OCI-LY1 (cell line): ENCODE measurements around the gene OR1B1.
"Not testable (repeated sequence)": the region's sequence is repeated elsewhere in the genome, so short reads cannot be mapped to it uniquely, and the experiment has no call there.

Source experiments
- H2AFZ ChIP-seq: fragments of 200-600 bp; sonication (generic), shearing (Covaris generic); 2 replicates; pipeline ENCODE4 v1.6.0; 2014; ENCODE audit warnings: antibody characterized with exemption, mild to moderate bottlenecking, low read length
- H3F3A ChIP-seq: fragments of 200-600 bp; sonication (generic), shearing (Covaris generic); 2 replicates; pipeline ENCODE4 v1.6.0; 2014; ENCODE audit warnings: mild to moderate bottlenecking, antibody characterized with exemption, low read length, moderate library complexity; ENCODE audit not compliant: insufficient read depth
- H3K27ac ChIP-seq: fragments of 200-600 bp; sonication (generic); 2 replicates; pipeline ENCODE4 v1.5.1; 2014; ENCODE audit warnings: low read length, mixed run types, mild to moderate bottlenecking, low read depth; ENCODE audit not compliant: poor library complexity, severe bottlenecking
- H3K27me3 ChIP-seq: fragments of 200-600 bp; sonication (generic); 2 replicates; pipeline ENCODE4 v1.6.0; 2014; ENCODE audit warnings: antibody characterized with exemption, mild to moderate bottlenecking, low read length, moderate library complexity; ENCODE audit not compliant: insufficient read depth
- H3K36me3 ChIP-seq: fragments of 200-600 bp; sonication (generic); 2 replicates; pipeline ENCODE4 v1.6.1; 2014; ENCODE audit warnings: mild to moderate bottlenecking, antibody characterized with exemption, low read length, moderate library complexity, mixed read lengths; ENCODE audit not compliant: insufficient read depth
- H3K4me1 ChIP-seq: fragments of 200-600 bp; sonication (generic); 2 replicates; pipeline ENCODE4 v1.5.1; 2014; ENCODE audit warnings: mild to moderate bottlenecking, low read length, moderate library complexity; ENCODE audit not compliant: insufficient read depth, severe bottlenecking
- H3K4me2 ChIP-seq: fragments of 200-600 bp; sonication (generic), shearing (Covaris generic); 2 replicates; pipeline ENCODE4 v1.6.1; 2014; ENCODE audit warnings: low read length
- H3K4me3 ChIP-seq: fragments of 200-600 bp; sonication (generic); 2 replicates; pipeline ENCODE4 v1.5.1; 2014; ENCODE audit warnings: low read length, low read depth, mild to moderate bottlenecking, mixed read lengths; ENCODE audit not compliant: poor library complexity, severe bottlenecking
- H3K79me2 ChIP-seq: fragments of 200-600 bp; shearing (Covaris generic); 2 replicates; pipeline ENCODE4 v1.6.1; 2016; ENCODE audit warnings: mixed run types, low read length, mixed read lengths; ENCODE audit not compliant: insufficient read depth
- H3K9ac ChIP-seq: fragments of 200-600 bp; sonication (generic), shearing (Covaris generic); 2 replicates; pipeline ENCODE4 v1.6.1; 2014; ENCODE audit warnings: mild to moderate bottlenecking, low read length, mixed read lengths
- H3K9me2 ChIP-seq: fragments of 200-600 bp; sonication (generic), shearing (Covaris generic); 2 replicates; pipeline ENCODE4 v1.6.1; 2014; ENCODE audit warnings: low read depth, mild to moderate bottlenecking, low read length, mixed read lengths
- H3K9me3 ChIP-seq: fragments of 200-600 bp; shearing (Covaris generic); 2 replicates; pipeline ENCODE4 v1.6.1; 2014; ENCODE audit warnings: low read length, mixed read lengths
- H4K20me1 ChIP-seq: fragments of 200-600 bp; sonication (generic), shearing (Covaris generic); 2 replicates; pipeline ENCODE4 v1.6.0; 2016; ENCODE audit warnings: mild to moderate bottlenecking, low read length; ENCODE audit not compliant: insufficient read depth
- EZH2 ChIP-seq: fragments of 200-600 bp; sonication (generic), shearing (Covaris generic); IDR thresholded peaks from 2 replicates; pipeline ENCODE4 v1.8.0; 2017; ENCODE audit warnings: borderline replicate concordance, mixed run types, mild to moderate bottlenecking, antibody characterized with exemption, low read length, moderate library complexity, mixed read lengths
- TF ChIP-seq, protein P1 (sequence below): fragments of 200-600 bp; sonication (generic), shearing (Covaris generic); IDR thresholded peaks from 2 replicates; pipeline ENCODE4 v1.5.1; 2017; ENCODE audit warnings: mild to moderate bottlenecking, antibody characterized with exemption, low read length, moderate library complexity, mixed read lengths

Gene OR1B1

DNA sequence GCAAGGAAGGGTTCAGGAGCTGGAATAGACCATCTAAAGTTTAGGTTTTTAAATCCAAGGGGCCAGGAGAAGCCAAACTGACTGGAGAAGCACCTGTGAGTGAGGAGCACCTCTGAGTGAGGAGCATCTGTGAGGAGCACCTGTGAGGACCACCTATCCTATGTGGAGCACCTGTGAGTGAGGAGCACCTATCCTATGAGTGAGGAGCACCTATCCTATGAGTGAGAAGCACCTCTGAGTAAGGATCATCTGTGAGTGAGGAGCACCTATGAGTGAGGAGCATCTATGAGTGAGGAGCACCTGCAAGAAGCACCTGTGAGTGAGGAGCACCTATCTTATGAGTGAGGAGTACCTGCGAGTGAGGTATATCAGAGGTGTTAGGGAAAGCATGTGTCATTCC lies 50.8 kb downstream of the OR1B1 start:
- no peak overlapping the region for H3K4me2 ChIP-seq
- TF ChIP-seq EZH2: no peak
- TF ChIP-seq, protein P1, sequence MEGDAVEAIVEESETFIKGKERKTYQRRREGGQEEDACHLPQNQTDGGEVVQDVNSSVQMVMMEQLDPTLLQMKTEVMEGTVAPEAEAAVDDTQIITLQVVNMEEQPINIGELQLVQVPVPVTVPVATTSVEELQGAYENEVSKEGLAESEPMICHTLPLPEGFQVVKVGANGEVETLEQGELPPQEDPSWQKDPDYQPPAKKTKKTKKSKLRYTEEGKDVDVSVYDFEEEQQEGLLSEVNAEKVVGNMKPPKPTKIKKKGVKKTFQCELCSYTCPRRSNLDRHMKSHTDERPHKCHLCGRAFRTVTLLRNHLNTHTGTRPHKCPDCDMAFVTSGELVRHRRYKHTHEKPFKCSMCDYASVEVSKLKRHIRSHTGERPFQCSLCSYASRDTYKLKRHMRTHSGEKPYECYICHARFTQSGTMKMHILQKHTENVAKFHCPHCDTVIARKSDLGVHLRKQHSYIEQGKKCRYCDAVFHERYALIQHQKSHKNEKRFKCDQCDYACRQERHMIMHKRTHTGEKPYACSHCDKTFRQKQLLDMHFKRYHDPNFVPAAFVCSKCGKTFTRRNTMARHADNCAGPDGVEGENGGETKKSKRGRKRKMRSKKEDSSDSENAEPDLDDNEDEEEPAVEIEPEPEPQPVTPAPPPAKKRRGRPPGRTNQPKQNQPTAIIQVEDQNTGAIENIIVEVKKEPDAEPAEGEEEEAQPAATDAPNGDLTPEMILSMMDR: no peak
- H3K27ac ChIP-seq: no peak overlapping the region
- H3K9me3 ChIP-seq: no peaks in the 10 kb centered on the region
- H3K79me2 ChIP-seq: no peaks in the 10 kb centered on the region
- no peaks in the 10 kb centered on the region for H3K9me2 ChIP-seq
- no peaks in the 10 kb centered on the region for H4K20me1 ChIP-seq
- no peaks in the 10 kb centered on the region for H3K4me1 ChIP-seq
- H3K36me3 ChIP-seq: no peaks in the 10 kb centered on the region
- H3K4me3 ChIP-seq: no peak overlapping the region
- H3F3A ChIP-seq: no peaks in the 10 kb centered on the region
- H2AFZ ChIP-seq: no peak overlapping the region
- no peaks in the 10 kb centered on the region for H3K27me3 ChIP-seq
- no peak overlapping the region for H3K9ac ChIP-seq

DNA sequence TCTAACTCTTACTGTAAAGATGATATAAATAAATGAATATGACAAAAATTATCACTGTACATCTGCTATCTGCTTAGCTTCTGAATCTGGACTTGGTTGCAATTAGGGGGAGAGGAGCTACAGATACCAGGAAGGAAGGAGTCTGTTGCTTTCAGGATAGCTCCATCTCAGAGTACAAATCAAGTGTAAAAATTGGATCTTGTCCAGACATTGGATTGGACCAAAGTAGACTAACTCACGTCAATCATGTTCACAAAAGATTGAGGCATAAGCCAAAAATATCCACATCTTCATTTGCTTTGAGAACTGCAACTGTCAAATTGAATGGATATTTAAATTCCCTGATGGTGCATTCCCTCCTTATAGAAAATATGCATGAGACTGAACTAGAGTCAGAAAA lies 51.7 kb downstream of the OR1B1 start:
- Histone ChIP-seq H3K36me3 (no peaks in the 10 kb centered on the region), H3K4me3 (no peak overlapping the region), H3K27ac (no peak overlapping the region), H3K9ac (no peak overlapping the region), H3F3A (no peaks in the 10 kb centered on the region), H3K27me3 (no peaks in the 10 kb centered on the region), H3K9me2 (no peaks in the 10 kb centered on the region), H4K20me1 (no peaks in the 10 kb centered on the region), H3K9me3 (no peaks in the 10 kb centered on the region), H3K79me2 (no peaks in the 10 kb centered on the region), H3K4me1 (no peaks in the 10 kb centered on the region), H3K4me2 (no peak overlapping the region), H2AFZ (no peak overlapping the region)
- TF ChIP-seq EZH2: no peak
- TF ChIP-seq, protein P1: no peak

DNA sequence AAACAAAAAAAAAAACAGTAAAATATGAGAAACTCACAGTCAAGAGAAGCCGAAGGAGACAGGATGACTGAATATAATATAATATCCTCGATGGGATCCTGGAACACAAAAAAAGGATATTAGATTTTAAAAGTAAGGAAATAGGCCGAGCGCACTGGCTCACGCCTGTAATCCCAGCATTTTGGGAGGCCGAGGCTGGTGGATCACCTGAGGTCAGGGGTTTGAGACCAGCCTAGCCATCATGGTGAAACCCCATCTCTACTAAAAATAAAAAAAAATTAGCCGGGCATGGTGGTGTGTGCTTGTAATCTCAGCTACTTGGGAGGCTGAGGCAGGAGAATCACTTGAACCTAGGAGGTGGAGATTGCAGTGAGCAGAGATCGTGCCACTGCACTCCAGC lies 74.1 kb downstream of the OR1B1 start, which contains the start of gene OR1L8:
TSS of gene OR1L8 (minus strand) at position 101 of the 400 bp plus-strand sequence. CDS start 14,907 bp downstream, outside the sequence.
- H3K9ac ChIP-seq, H3K36me3 ChIP-seq, H3K4me3 ChIP-seq, H3K9me2 ChIP-seq, H3K4me2 ChIP-seq, H3K27me3 ChIP-seq, H3K79me2 ChIP-seq, H3K4me1 ChIP-seq, H4K20me1 ChIP-seq, H3F3A ChIP-seq, H3K9me3 ChIP-seq, H3K27ac ChIP-seq, H2AFZ ChIP-seq: not testable (repeated sequence)

DNA sequence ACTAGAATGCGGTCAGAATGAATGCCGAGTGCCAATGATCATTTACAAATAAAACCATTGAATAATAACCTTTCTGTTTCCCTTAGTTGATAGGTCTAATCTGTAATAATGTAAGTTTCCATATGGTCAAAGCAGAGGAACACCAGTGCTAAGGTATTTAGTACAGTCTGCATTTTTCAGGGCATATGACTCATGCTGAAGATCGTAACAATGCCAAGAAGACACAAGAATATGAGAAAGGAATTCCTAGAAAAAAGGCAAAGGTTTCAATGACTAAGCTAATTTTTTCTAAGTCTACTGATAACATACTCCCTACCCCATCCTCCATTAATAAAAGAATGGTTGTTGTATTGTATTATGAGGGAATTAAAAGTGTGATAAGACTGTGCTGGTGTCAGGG lies 77.1 kb downstream of the OR1B1 start:
- H3K4me1 ChIP-seq: no peaks in the 10 kb centered on the region
- no peaks in the 10 kb centered on the region for H4K20me1 ChIP-seq
- no peaks in the 10 kb centered on the region for H3F3A ChIP-seq
- H3K4me3 ChIP-seq: no peak overlapping the region
- no peak overlapping the region for H3K9ac ChIP-seq
- H3K9me3 ChIP-seq: no peaks in the 10 kb centered on the region
- H3K27me3 ChIP-seq: no peaks in the 10 kb centered on the region
- H3K36me3 ChIP-seq: no peaks in the 10 kb centered on the region
- H2AFZ ChIP-seq: no peak overlapping the region
- no peaks in the 10 kb centered on the region for H3K9me2 ChIP-seq
- TF ChIP-seq EZH2: no peak
- TF ChIP-seq, protein P1: no peak
- no peaks in the 10 kb centered on the region for H3K79me2 ChIP-seq
- H3K27ac ChIP-seq: no peak overlapping the region
- H3K4me2 ChIP-seq: no peak overlapping the region
